ENCODE measurements around the gene DUS3L.

DUS3L gene

DNA sequence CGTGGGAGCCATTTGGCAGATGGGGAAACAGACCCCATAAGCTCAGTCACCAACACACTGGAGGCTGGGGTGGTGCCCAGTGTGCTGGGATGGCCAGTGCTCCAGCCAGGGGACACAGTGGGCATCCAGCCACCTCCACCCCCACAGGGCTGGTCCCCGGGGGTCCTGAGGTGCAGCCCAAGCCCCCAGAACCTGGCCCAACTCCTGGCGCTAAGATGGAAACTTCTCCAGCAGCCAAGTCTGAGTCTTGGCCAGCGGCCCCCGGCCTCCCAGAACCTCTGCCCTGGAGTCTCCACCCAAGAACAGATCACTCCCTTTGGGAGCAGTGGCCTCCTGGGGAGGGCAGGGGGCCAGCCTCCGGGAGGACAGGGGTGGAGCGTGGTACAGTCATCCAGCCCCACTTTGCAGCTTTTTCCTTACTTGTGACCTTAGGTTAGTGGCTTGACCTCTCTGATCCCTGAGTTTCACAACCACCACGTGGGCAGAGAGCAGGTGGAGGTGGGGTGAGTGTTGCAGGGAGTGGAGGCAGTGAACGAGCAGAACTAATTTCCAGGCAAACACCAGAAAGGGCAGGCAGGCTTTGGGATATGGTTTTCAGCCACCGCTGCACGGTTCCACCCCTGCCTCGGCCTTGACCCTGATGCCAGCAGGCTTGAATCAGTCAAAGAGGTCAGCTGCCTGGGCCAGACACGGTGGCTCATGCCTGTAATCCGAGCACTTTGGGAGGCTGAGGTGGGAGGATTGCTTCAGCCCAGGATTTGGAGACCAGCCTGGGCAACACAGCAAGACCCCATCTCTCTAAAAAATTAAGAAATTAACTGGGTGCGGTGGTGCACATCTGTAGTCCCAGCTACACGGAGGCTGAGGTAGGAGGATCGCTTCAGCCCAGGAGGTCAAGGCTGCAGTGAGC lies 9.7 kb upstream of the DUS3L start:
- Histone ChIP-seq H3K36me3 (ENCODE audit: control insufficient read depth, insufficient read depth, low read length) (no peaks in the 10 kb centered on the region), H3K4me3 (replicated peaks; ENCODE audit: low read depth, low read length) (no peak overlapping the region), H3K27me3 (replicated peaks; ENCODE audit: control insufficient read depth, insufficient read depth, low read length) (peaks cover 3% of the 10 kb centered on the region; the same call in 1 of the 2 replicates)
- TF ChIP-seq, protein P1, sequence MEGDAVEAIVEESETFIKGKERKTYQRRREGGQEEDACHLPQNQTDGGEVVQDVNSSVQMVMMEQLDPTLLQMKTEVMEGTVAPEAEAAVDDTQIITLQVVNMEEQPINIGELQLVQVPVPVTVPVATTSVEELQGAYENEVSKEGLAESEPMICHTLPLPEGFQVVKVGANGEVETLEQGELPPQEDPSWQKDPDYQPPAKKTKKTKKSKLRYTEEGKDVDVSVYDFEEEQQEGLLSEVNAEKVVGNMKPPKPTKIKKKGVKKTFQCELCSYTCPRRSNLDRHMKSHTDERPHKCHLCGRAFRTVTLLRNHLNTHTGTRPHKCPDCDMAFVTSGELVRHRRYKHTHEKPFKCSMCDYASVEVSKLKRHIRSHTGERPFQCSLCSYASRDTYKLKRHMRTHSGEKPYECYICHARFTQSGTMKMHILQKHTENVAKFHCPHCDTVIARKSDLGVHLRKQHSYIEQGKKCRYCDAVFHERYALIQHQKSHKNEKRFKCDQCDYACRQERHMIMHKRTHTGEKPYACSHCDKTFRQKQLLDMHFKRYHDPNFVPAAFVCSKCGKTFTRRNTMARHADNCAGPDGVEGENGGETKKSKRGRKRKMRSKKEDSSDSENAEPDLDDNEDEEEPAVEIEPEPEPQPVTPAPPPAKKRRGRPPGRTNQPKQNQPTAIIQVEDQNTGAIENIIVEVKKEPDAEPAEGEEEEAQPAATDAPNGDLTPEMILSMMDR (IDR thresholded peaks at IDR 0.05; ENCODE audit: insufficient read depth, low read length, poor library complexity, severe bottlenecking): no peak
- DNase-seq (ENCODE audit: extremely low read depth, insufficient read length): no peak

DNA sequence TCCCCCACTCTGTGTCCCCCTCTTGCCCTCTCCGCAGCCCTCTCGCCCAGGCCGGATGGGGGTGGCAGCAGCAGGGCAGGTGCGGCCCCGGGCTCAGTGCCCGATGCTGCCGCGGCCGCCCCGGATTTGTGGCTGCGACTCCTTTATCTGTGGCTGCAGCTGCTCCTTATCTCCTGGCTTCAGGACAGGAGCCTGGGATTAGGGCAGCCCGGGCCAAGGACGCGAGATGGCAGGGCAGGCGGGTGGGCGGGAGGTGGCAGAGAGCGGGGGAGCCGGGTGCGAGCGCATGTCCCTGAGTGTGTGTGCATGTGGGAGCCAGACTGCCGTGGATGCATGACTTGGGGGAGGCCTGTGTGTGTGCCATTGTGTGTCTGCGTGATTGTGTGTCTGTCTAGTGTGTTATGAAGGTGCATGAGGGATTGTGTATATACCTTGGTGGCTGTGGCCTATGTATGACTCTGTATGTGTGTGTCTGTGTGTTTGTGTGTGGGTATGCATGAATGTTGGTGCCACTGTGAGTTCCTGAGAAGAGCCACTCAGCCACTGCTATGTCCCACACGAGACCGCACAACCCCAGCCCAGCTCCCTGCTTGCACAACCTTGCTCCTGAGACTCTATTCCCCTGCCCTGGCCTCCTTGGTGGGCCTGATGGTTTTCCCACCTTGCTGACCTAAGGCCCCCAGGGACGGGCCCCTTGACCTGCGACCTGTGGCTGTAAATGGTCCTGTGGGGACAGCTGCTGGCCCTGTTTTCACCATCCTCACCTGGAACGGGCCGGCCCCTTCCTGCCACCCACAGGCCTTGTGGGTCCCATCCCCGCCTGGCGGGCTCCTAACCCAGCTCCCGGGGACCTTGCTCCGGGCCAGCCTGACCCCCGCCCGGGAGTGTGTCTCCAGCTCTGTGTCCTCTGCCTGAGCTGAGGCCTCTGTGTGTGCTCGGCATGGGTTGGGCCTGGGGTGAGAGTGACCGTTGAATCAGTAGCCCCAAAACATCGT lies 8.6 kb upstream of the DUS3L start:
- peaks cover 3% of the 10 kb centered on the region; the same call in 1 of the 2 replicates for H3K27me3 ChIP-seq (replicated peaks; ENCODE audit: control insufficient read depth, insufficient read depth, low read length)
- DNase-seq (ENCODE audit: extremely low read depth, insufficient read length): no peak
- TF ChIP-seq, protein P1 (IDR thresholded peaks at IDR 0.05; ENCODE audit: insufficient read depth, low read length, poor library complexity, severe bottlenecking): no peak
- H3K4me3 ChIP-seq (replicated peaks; ENCODE audit: low read depth, low read length): no peak overlapping the region
- H3K36me3 ChIP-seq (ENCODE audit: control insufficient read depth, insufficient read depth, low read length): no peaks in the 10 kb centered on the region

DNA sequence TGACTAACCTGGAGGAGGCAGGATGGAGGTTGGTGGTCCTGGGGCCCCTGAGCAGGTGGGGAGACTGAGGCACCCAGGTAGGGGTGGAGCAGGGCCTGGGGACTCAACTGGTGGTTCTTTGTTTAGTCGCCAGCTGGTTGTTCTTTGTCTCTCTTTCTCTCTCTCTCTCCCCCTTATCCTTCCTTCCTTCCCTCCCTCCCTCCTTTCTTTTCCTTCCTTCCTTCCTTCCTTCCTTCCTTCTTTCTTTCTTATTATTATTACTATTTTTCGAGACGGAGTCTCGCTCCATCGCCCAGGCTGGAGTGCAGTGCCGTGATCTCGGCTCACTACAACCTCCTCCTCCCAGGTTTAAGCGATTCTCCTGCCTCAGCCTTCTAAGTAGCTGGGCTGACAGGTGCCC lies 7.3 kb upstream of the DUS3L start:
- Histone ChIP-seq H3K4me3 (replicated peaks; ENCODE audit: low read depth, low read length) (no peak overlapping the region), H3K36me3 (ENCODE audit: control insufficient read depth, insufficient read depth, low read length) (no peaks in the 10 kb centered on the region), H3K27me3 (replicated peaks; ENCODE audit: control insufficient read depth, insufficient read depth, low read length) (peaks cover 3% of the 10 kb centered on the region; the same call in 1 of the 2 replicates)
- DNase-seq (ENCODE audit: extremely low read depth, insufficient read length): no peak
- TF ChIP-seq, protein P1 (IDR thresholded peaks at IDR 0.05; ENCODE audit: insufficient read depth, low read length, poor library complexity, severe bottlenecking): no peak

DNA sequence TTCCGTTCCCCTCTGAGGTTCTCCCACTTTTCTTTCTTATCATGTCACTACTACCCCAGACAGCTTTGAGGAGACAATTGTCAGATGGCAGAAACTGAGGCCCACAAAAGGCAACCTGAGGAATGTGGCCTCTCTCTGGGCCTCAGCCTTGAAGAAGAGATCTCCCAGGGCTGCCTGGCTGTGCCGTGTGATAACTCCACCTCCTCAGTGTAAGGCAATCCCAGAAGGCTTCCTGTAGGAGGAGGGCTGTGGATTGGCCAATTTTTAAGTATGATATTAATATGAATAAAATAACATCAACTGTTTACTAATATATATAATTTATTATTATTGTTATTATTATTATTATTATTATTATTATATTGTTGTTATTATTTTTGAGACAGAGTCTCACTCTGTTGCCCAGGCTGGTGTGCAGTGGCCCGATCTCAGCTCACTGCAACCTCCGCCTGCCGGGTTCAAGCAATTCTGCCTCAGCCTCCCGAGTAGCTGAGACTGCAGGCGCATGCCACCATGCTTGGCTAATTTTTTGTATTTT lies 4.5 kb upstream of the DUS3L start:
- H3K36me3 ChIP-seq (ENCODE audit: control insufficient read depth, insufficient read depth, low read length): no peaks in the 10 kb centered on the region
- DNase-seq (ENCODE audit: extremely low read depth, insufficient read length): no peak
- peaks cover 3% of the 10 kb centered on the region; the same call in 1 of the 2 replicates for H3K27me3 ChIP-seq (replicated peaks; ENCODE audit: control insufficient read depth, insufficient read depth, low read length)
- H3K4me3 ChIP-seq (replicated peaks; ENCODE audit: low read depth, low read length): no peak overlapping the region
- TF ChIP-seq, protein P1 (IDR thresholded peaks at IDR 0.05; ENCODE audit: insufficient read depth, low read length, poor library complexity, severe bottlenecking): no peak

DNA sequence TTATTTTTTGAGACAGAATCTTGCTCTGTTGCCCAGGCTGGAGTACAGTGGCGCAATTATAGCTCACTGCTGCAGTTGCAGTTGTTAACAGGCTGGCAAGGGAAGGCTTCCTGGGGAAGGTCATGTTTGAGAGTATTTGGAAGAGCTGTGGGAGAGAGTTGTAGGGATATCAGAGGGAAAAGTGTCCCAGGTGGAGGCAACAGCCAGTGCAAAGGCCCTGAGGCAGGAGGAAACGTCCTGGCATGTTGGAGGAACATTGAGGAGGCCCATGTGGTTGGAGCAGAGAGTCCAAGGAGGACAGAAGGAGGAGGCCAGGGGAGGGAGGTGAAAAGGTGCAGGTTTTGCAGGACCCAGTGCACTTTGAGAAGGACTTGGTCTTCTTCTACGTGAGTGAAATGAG lies 2.2 kb upstream of the DUS3L start:
- TF ChIP-seq, protein P1 (IDR thresholded peaks at IDR 0.05; ENCODE audit: insufficient read depth, low read length, poor library complexity, severe bottlenecking): no peak
- H3K36me3 ChIP-seq (ENCODE audit: control insufficient read depth, insufficient read depth, low read length): peaks cover 8% of the 10 kb centered on the region
- DNase-seq (ENCODE audit: extremely low read depth, insufficient read length): no peak

More for the DNA sequence above, 2.2 kb upstream of the DUS3L start:
- H3K27me3 ChIP-seq (replicated peaks; ENCODE audit: control insufficient read depth, insufficient read depth, low read length): no peaks in the 10 kb centered on the region
- H3K4me3 ChIP-seq (replicated peaks; ENCODE audit: low read depth, low read length): no peak overlapping the region

All from GM06990 (cell line).